HepG2 (cell line): Measurements from ENCODE around the gene RAB14.

Experiments
- ASH2L ChIP-seq: fragments of 300-600, 200-600 bp; sonication (generic); IDR thresholded peaks from 2 replicates; pipeline ENCODE4 v1.7.0; 2017; ENCODE audit warnings: low read depth, mild to moderate bottlenecking, moderate library complexity, mixed read lengths, low read length; ENCODE audit not compliant: insufficient read length
- ATF2 ChIP-seq: sonication (generic); formaldehyde crosslinking; IDR thresholded peaks from 2 replicates; pipeline ENCODE4 v1.4.0; 2020; ENCODE audit warnings: missing genetic modification reagents
- BCL6 ChIP-seq: IDR thresholded peaks from 2 replicates; pipeline ENCODE4 v1.6.1; 2016; ENCODE audit warnings: missing genetic modification reagents, missing compliant biosample characterization
- ESRRA ChIP-seq: sonication (generic); formaldehyde crosslinking; IDR thresholded peaks from 2 replicates; pipeline ENCODE4 v1.5.1; 2020; ENCODE audit warnings: mild to moderate bottlenecking, low read depth, missing genetic modification reagents
- FOXM1 ChIP-seq: sonication (generic); formaldehyde crosslinking; IDR thresholded peaks from 2 replicates; pipeline ENCODE4 v1.5.0; 2020; ENCODE audit warnings: missing genetic modification reagents
- HIVEP1 ChIP-seq: sonication (generic); formaldehyde crosslinking; IDR thresholded peaks from 2 replicates; pipeline ENCODE4 v1.4.0; 2020; ENCODE audit warnings: mild to moderate bottlenecking, missing genetic modification reagents
- MTF2 ChIP-seq: sonication (generic); formaldehyde crosslinking; IDR thresholded peaks from 2 replicates; pipeline ENCODE4 v1.5.0; 2020; ENCODE audit warnings: missing genetic modification reagents, borderline replicate concordance
- POLR2A ChIP-seq, 2 experiments: IDR thresholded peaks; 2 replicates each; pipeline ENCODE4 v1.6.1; 2011; ENCODE audit warnings: low read depth in 2 of 2, low read length in 2 of 2, mild to moderate bottlenecking in 1 of 2, moderate library complexity in 1 of 2; ENCODE audit not compliant: insufficient read depth in 1 of 2
- ZNF3 ChIP-seq: IDR thresholded peaks from 2 replicates; pipeline ENCODE4 v1.7.0; 2017; ENCODE audit warnings: inconsistent platforms
- ZNF549 ChIP-seq: sonication (generic); formaldehyde crosslinking; IDR thresholded peaks from 2 replicates; pipeline ENCODE4 v1.5.0; 2020; ENCODE audit warnings: missing genetic modification reagents
- ZNF879 ChIP-seq: sonication (generic); formaldehyde crosslinking; IDR thresholded peaks from 2 replicates; pipeline ENCODE4 v1.8.1; 2023; ENCODE audit warnings: missing genetic modification reagents
- TF ChIP-seq, protein P1 (sequence below): sonication (generic); formaldehyde crosslinking; IDR thresholded peaks from 2 replicates; pipeline ENCODE4 v1.5.0; 2020; ENCODE audit warnings: mild to moderate bottlenecking, missing genetic modification reagents, moderate library complexity
- TF ChIP-seq, protein P2 (sequence below): sonication (generic); formaldehyde crosslinking; IDR thresholded peaks from 2 replicates; pipeline ENCODE4 v1.5.0; 2020; ENCODE audit warnings: mild to moderate bottlenecking, missing genetic modification reagents
- TF ChIP-seq, protein P3 (sequence below): IDR thresholded peaks from 2 replicates; pipeline ENCODE4 v1.6.1; 2018; ENCODE audit warnings: missing genetic modification reagents

DNA sequence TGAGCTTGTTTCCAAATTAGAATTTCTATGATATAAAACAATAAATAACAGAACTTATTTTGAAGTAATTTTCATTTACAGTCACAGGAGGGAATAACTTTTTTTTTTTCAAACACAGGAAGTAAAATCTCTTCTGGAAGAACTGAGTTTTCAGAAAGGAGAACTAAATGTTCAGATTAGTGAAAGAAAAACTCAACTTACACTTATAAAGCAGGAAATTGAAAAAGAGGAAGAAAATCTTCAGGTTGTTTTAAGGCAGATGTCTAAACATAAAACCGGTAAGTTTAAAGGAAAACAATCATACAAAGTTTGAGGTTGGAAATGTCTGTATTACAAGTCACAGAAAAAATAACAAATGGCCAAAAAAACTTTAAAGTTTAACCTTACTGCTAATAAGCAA is 41.6 kb downstream of the RAB14 start:
- TF ChIP-seq ZNF549 (no peak), HIVEP1 (CRISPR knock-in tag) (no peak), BCL6 (no peak), ATF2 (CRISPR knock-in tag) (no peak), MTF2 (CRISPR knock-in tag) (no peak), POLR2A (IDR thresholded peaks at IDR 0.05; ENCODE audit: insufficient read depth in 1 of 2, low read depth in 2 of 2, low read length in 2 of 2) (no peak), ZNF879 (no peak), ESRRA (CRISPR knock-in tag) (no peak), FOXM1 (CRISPR knock-in tag) (no peak), ZNF3 (CRISPR knock-in tag) (no peak), ASH2L (no peak)
- TF ChIP-seq, protein P1, sequence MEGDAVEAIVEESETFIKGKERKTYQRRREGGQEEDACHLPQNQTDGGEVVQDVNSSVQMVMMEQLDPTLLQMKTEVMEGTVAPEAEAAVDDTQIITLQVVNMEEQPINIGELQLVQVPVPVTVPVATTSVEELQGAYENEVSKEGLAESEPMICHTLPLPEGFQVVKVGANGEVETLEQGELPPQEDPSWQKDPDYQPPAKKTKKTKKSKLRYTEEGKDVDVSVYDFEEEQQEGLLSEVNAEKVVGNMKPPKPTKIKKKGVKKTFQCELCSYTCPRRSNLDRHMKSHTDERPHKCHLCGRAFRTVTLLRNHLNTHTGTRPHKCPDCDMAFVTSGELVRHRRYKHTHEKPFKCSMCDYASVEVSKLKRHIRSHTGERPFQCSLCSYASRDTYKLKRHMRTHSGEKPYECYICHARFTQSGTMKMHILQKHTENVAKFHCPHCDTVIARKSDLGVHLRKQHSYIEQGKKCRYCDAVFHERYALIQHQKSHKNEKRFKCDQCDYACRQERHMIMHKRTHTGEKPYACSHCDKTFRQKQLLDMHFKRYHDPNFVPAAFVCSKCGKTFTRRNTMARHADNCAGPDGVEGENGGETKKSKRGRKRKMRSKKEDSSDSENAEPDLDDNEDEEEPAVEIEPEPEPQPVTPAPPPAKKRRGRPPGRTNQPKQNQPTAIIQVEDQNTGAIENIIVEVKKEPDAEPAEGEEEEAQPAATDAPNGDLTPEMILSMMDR: no peak
- TF ChIP-seq, protein P2, sequence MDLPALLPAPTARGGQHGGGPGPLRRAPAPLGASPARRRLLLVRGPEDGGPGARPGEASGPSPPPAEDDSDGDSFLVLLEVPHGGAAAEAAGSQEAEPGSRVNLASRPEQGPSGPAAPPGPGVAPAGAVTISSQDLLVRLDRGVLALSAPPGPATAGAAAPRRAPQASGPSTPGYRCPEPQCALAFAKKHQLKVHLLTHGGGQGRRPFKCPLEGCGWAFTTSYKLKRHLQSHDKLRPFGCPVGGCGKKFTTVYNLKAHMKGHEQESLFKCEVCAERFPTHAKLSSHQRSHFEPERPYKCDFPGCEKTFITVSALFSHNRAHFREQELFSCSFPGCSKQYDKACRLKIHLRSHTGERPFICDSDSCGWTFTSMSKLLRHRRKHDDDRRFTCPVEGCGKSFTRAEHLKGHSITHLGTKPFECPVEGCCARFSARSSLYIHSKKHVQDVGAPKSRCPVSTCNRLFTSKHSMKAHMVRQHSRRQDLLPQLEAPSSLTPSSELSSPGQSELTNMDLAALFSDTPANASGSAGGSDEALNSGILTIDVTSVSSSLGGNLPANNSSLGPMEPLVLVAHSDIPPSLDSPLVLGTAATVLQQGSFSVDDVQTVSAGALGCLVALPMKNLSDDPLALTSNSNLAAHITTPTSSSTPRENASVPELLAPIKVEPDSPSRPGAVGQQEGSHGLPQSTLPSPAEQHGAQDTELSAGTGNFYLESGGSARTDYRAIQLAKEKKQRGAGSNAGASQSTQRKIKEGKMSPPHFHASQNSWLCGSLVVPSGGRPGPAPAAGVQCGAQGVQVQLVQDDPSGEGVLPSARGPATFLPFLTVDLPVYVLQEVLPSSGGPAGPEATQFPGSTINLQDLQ (CRISPR knock-in tag): no peak
- TF ChIP-seq, protein P3, sequence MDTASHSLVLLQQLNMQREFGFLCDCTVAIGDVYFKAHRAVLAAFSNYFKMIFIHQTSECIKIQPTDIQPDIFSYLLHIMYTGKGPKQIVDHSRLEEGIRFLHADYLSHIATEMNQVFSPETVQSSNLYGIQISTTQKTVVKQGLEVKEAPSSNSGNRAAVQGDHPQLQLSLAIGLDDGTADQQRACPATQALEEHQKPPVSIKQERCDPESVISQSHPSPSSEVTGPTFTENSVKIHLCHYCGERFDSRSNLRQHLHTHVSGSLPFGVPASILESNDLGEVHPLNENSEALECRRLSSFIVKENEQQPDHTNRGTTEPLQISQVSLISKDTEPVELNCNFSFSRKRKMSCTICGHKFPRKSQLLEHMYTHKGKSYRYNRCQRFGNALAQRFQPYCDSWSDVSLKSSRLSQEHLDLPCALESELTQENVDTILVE: no peak
